GM12865 (cell line): Measurements from ENCODE around the gene CD52.
"Not testable (repeated sequence)": the region's sequence is repeated elsewhere in the genome, so short reads cannot be mapped to it uniquely, and the experiment has no call there.

Experiments used
- DNase-seq: peaks from one replicate; pipeline ENCODE4 v3.0.0; 2010; ENCODE audit warnings: low read depth
- H3K4me3 ChIP-seq: 2 replicates; pipeline ENCODE4 v1.5.1; 2011; ENCODE audit warnings: mild to moderate bottlenecking, low read depth, low read length, control low read depth
- CTCF ChIP-seq: IDR thresholded peaks from 2 replicates; pipeline ENCODE4 v1.5.1; 2011; ENCODE audit warnings: low read length, control low read depth, low read depth, inconsistent platforms; ENCODE audit not compliant: insufficient read depth; ENCODE audit errors: missing control alignments

Gene CD52

GRCh38 chr1:26290122-26290881, 27.5 kb upstream of the CD52 start:
- DNase-seq, result no peak
- no peak overlapping the region; the same call in none of the 2 replicates for H3K4me3 ChIP-seq
- no peak for TF ChIP-seq CTCF

- no peak for TF ChIP-seq CTCF
- no peak overlapping the region for H3K4me3 ChIP-seq
- DNase-seq, result peak; percentile 24
These were observed 26.9 kb upstream of the CD52 start for GRCh38 chr1:26290882-26291261.

- no peak overlapping the region for H3K4me3 ChIP-seq
- TF ChIP-seq CTCF, result no peak
- no peak for DNase-seq
These were observed 26.3 kb upstream of the CD52 start for GRCh38 chr1:26291433-26291832.

DNA sequence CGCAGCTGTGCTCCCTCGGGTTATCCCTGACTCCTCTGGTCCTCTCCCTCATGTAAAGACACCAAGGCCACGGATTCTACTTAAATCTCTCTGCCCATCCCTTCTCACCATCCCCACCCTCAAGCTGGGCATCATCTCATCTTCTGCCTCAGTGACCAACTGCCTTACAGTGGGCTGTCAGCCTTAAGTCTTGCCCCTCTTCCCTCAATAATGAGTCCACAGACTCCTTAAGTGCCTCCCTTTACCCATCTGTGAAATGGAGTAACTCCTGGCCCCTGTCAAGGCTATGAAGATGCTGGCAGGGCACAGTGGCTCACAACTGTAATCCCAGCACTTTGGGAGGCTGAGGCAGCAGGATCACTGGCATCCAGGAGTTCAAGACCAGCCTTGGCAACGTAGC, 25.8 kb upstream of the CD52 start:
- H3K4me3 ChIP-seq, result no peak overlapping the region
- TF ChIP-seq CTCF, result no peak
- DNase-seq, result no peak

- not testable (repeated sequence) for DNase-seq, H3K4me3 ChIP-seq
These were observed 25.0 kb upstream of the CD52 start for GRCh38 chr1:26292735-26293134.

GRCh38 chr1:26293911-26294463, 23.8 kb upstream of the CD52 start:
- H3K4me3 ChIP-seq, result no peak overlapping the region
- DNase-seq, result no peak
- TF ChIP-seq CTCF, result no peak

DNA sequence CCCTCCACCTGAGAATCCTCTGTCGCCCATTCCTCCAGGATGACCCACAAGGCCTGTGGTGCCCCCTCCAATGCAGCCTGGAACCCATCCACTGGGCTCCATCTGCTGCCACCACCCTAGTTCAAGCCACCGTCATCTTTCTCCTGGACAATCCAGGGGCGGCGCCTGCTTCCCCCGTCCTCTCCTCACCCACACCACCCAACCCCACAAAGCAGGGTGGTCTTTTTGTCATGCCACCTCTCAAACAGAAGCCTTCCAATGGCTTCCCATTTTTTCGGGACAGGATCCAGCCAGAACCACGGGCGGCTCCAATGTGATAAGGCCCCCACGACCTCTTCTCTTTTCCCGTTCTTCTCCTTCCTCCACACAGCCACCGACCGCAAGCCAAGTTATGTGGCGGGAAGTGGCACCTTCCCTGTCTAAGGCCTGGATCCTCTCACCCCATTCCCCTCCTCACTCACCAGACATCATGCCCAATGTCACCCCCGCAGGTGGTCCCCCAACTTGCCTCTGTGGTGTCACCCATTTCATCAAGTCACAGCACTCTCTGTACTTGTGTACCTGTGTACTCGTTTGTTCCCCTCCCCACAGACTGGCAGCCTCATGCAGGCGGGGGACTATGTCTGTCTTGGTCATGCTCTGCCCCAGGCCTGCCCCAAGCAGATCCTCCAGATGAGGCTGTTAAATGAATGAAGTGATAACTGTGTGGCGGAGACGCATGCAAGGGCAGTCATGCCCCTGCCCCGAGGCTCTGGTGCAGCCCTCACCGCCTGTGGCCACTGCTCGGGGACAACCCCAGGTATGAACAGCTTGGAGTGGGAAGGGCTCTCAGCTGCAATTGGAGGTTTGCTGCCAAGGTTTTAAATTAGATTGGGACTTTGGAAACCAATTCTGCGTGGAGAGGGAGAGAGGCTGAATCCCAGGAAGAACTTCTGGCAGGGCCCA, 22.3 kb upstream of the CD52 start:
- no peak overlapping the region for H3K4me3 ChIP-seq
- DNase-seq, result no peak
- no peak for TF ChIP-seq CTCF
